Brain microvascular endothelial cell (primary cell): ENCODE measurements around the gene RNF151.

Source experiments
- DNase-seq: peaks from one replicate; pipeline ENCODE4 v3.0.0-alpha.2; 2020
- H3K27ac ChIP-seq: fragments of 250-450 bp; sonication (Bioruptor Pico); 2 replicates; pipeline ENCODE4 v1.5.1; 2020; ENCODE audit warnings: mild to moderate bottlenecking, moderate library complexity
- H3K27me3 ChIP-seq: fragments of 250-450 bp; sonication (Bioruptor Pico); replicated peaks from 2 replicates; pipeline ENCODE4 v1.5.1; 2020; ENCODE audit warnings: mild to moderate bottlenecking
- H3K36me3 ChIP-seq: fragments of 250-450 bp; sonication (Bioruptor Pico); replicated peaks from 2 replicates; pipeline ENCODE4 v1.5.1; 2020; ENCODE audit warnings: mild to moderate bottlenecking
- H3K4me3 ChIP-seq: 2 replicates; pipeline ENCODE4 v1.5.1; 2011; ENCODE audit warnings: low read depth, mild to moderate bottlenecking, control low read depth, low read length, moderate library complexity
- CTCF ChIP-seq: IDR thresholded peaks from 2 replicates; pipeline ENCODE4 v1.5.1; 2011; ENCODE audit warnings: low read depth, mild to moderate bottlenecking, moderate library complexity, low read length, control low read depth, inconsistent platforms; ENCODE audit errors: missing control alignments
- in situ Hi-C: cut with HindIII; loops from 2 replicates; pipeline ENCODE4 v1.10.0; 2017; ENCODE audit warnings: low sequenced_read_pairs, low pct_ligation_motif_present

RNF151 gene

GRCh38 chr16:1984347-1985225, 17.9 kb downstream of the RNF151 start:
- Histone ChIP-seq H3K27me3 (peaks cover 39% of the 10 kb centered on the region), H3K27ac (peak overlapping the region; percentile 58), H3K36me3 (peaks cover 15% of the 10 kb centered on the region), H3K4me3 (peak overlapping the region; percentile 72)
- TF ChIP-seq CTCF: no peak
- no peak for DNase-seq
- in situ Hi-C loops: no loop called here

- H3K4me3 ChIP-seq: peak overlapping the region; percentile 72
- TF ChIP-seq CTCF: no peak
- in situ Hi-C loops: no loop called here
- peaks cover 15% of the 10 kb centered on the region for H3K36me3 ChIP-seq
- H3K27me3 ChIP-seq: peaks cover 34% of the 10 kb centered on the region
- no peak overlapping the region for H3K27ac ChIP-seq
- DNase-seq: no peak
Measured at GRCh38 chr16:1985466-1986150, 19.0 kb downstream of the RNF151 start.

- no peak for DNase-seq
- peaks cover 15% of the 10 kb centered on the region for H3K36me3 ChIP-seq
- peaks cover 24% of the 10 kb centered on the region for H3K27me3 ChIP-seq
- in situ Hi-C loops: no loop called here
- H3K27ac ChIP-seq: no peak overlapping the region
- H3K4me3 ChIP-seq: no peak overlapping the region
- no peak for TF ChIP-seq CTCF
Measured at GRCh38 chr16:1987198-1987597, 20.5 kb downstream of the RNF151 start.

- in situ Hi-C loops: no loop called here
- Histone ChIP-seq H3K4me3 (no peak within 1 kb of the TSS), H3K36me3 (peaks cover 15% of the 10 kb centered on the region), H3K27me3 (peaks cover 21% of the 10 kb centered on the region), H3K27ac (no peak within 1 kb of the TSS)
- no peak for TF ChIP-seq CTCF
- no peak for DNase-seq
Measured at GRCh38 chr16:1989209-1990100, 22.8 kb downstream of the RNF151 start, which contains the start of gene SYNGR3. TSS of gene SYNGR3 (plus strand) at chr16:1989970. CDS start at chr16:1990103, 133 bp downstream.

- H3K36me3 ChIP-seq: peaks cover 15% of the 10 kb centered on the region
- no peak overlapping the region for H3K4me3 ChIP-seq
- no peak for DNase-seq
- peaks cover 21% of the 10 kb centered on the region for H3K27me3 ChIP-seq
- H3K27ac ChIP-seq: no peak overlapping the region
- in situ Hi-C loops: no loop called here
- TF ChIP-seq CTCF: no peak
Measured at GRCh38 chr16:1990101-1990350, 23.4 kb downstream of the RNF151 start.
